Natural killer cell (primary cell): Measurements from ENCODE around the gene DIAPH2. TPM values are rescaled to one million over a fixed set of nuclear protein-coding genes. Genes with fewer than 3 reads are reported as not detected.

Source experiments
- ATAC-seq, 3 donors: fragments of 150-1000 bp in 2 of 3; fragments of 200-7000 bp in 1 of 3; cut with Tn5 transposase; 1 replicate in 1 of 3; 2 replicates in 2 of 3; pipeline ENCODE4 v1.10.0; 2021; ENCODE audit warnings: mild to moderate bottlenecking in 2 of 3, moderate library complexity in 2 of 3
- DNase-seq, 2 donors: peaks; one replicate each; pipeline versions ENCODE4 v3.0.0 to v3.0.0-alpha.2; 2013 to 2021; ENCODE audit warnings: mixed read lengths in 1 of 2
- H3K27ac ChIP-seq: one replicate; pipeline ENCODE4 v1.5.1; 2013; ENCODE audit warnings: mild to moderate bottlenecking, low read length
- H3K27me3 ChIP-seq: one replicate; pipeline ENCODE4 v1.6.1; 2013; ENCODE audit warnings: low read length; ENCODE audit not compliant: control insufficient read depth, insufficient read depth
- H3K36me3 ChIP-seq: one replicate; pipeline ENCODE4 v1.6.1; 2013; ENCODE audit warnings: low read length; ENCODE audit not compliant: control insufficient read depth, insufficient read depth
- H3K4me1 ChIP-seq: one replicate; pipeline ENCODE4 v1.6.1; 2013; ENCODE audit warnings: low read length; ENCODE audit not compliant: control insufficient read depth, insufficient read depth
- H3K4me3 ChIP-seq: one replicate; pipeline ENCODE4 v1.5.1; 2013; ENCODE audit warnings: low read length
- H3K9me3 ChIP-seq: one replicate; pipeline ENCODE4 v1.6.1; 2013; ENCODE audit warnings: low read length; ENCODE audit not compliant: control insufficient read depth, insufficient read depth
- H3K27ac Mint-ChIP-seq, 2 donors: one replicate each; pipeline ENCODE4 v1.8.0; 2022; ENCODE audit warnings: mild to moderate bottlenecking in 2 of 2, mixed read lengths in 2 of 2, moderate library complexity in 1 of 2
- H3K27me3 Mint-ChIP-seq, 2 donors: one replicate each; pipeline ENCODE4 v1.8.0; 2022; ENCODE audit warnings: low read depth in 2 of 2, mixed read lengths in 2 of 2
- H3K36me3 Mint-ChIP-seq: one replicate; pipeline ENCODE4 v1.8.0; 2022; ENCODE audit warnings: mixed read lengths
- H3K4me1 Mint-ChIP-seq, 2 donors: one replicate each; pipeline ENCODE4 v1.8.0; 2022; ENCODE audit warnings: mixed read lengths in 2 of 2
- H3K4me3 Mint-ChIP-seq: one replicate; pipeline ENCODE4 v1.8.0; 2022; ENCODE audit warnings: mild to moderate bottlenecking, moderate library complexity, mixed read lengths
- H3K9me3 Mint-ChIP-seq, 2 donors: one replicate each; pipeline ENCODE4 v1.8.0; 2022; ENCODE audit warnings: mixed read lengths in 2 of 2
- WGBS: methylation state at CpG from one replicate; pipeline ENCODE4 v1.1.7; 2013; ENCODE audit warnings: missing lambda C conversion rate; ENCODE audit not compliant: insufficient coverage; 5-methylcytosine and 5-hydroxymethylcytosine counted together
- intact Hi-C: fragments of 100-400 bp; cut with micrococcal nuclease; formaldehyde crosslinking; loops from one replicate; pipeline ENCODE4 v1.14.2; 2022
- total RNA-seq, 4 donors: library from RNA; stranded (reverse); fragments of 120-200 nt in 1 of 4; gene quantifications; one replicate each; pipeline versions ENCODE4 v1.2.3 to v1.2.4, GENCODE V29; 2013 to 2022
- TF ChIP-seq, protein P1 (sequence below): fragments of 200-600 bp; IDR thresholded peaks from one replicate; pipeline ENCODE4 v1.8.0; 2022; ENCODE audit warnings: antibody characterized with exemption

Gene DIAPH2
- total RNA-seq, 3 donors from 2014 or later (not counting 1 experiment from before 2014, with no cell fraction given), result 17.0 to 18.2 (median 17.0) TPM

GRCh38 chrX:96798982-96799381, 114.3 kb downstream of the DIAPH2 start:
- no peaks in the 10 kb centered on the region for H3K27me3 ChIP-seq
- no peak for DNase-seq
- WGBS, result no CpG with 5 or more reads among the region's 1 CpG
- H3K9me3 Mint-ChIP-seq, result no peaks in the 10 kb centered on the region
- no peaks in the 10 kb centered on the region for H3K4me1 ChIP-seq
- H3K4me1 Mint-ChIP-seq, result peaks cover 0 to 5% of the 10 kb centered on the region in 2 donors
- no peak overlapping the region for H3K27ac Mint-ChIP-seq
- H3K36me3 Mint-ChIP-seq, result no peaks in the 10 kb centered on the region
- no peak overlapping the region for H3K27ac ChIP-seq
- no peaks in the 10 kb centered on the region for H3K27me3 Mint-ChIP-seq
- no peak for ATAC-seq
- intact Hi-C loops, result no loop called here
- H3K4me3 ChIP-seq, result no peak overlapping the region
- H3K36me3 ChIP-seq, result no peaks in the 10 kb centered on the region
- TF ChIP-seq, protein P1, sequence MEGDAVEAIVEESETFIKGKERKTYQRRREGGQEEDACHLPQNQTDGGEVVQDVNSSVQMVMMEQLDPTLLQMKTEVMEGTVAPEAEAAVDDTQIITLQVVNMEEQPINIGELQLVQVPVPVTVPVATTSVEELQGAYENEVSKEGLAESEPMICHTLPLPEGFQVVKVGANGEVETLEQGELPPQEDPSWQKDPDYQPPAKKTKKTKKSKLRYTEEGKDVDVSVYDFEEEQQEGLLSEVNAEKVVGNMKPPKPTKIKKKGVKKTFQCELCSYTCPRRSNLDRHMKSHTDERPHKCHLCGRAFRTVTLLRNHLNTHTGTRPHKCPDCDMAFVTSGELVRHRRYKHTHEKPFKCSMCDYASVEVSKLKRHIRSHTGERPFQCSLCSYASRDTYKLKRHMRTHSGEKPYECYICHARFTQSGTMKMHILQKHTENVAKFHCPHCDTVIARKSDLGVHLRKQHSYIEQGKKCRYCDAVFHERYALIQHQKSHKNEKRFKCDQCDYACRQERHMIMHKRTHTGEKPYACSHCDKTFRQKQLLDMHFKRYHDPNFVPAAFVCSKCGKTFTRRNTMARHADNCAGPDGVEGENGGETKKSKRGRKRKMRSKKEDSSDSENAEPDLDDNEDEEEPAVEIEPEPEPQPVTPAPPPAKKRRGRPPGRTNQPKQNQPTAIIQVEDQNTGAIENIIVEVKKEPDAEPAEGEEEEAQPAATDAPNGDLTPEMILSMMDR, result no peak
- H3K9me3 ChIP-seq, result no peaks in the 10 kb centered on the region
- H3K4me3 Mint-ChIP-seq, result no peak overlapping the region

GRCh38 chrX:96807318-96807717, 122.7 kb downstream of the DIAPH2 start:
- Mint-ChIP-seq H3K27me3 (no peaks in the 10 kb centered on the region), H3K27ac (no peak overlapping the region), H3K36me3 (no peaks in the 10 kb centered on the region), H3K4me3 (no peak overlapping the region), H3K9me3 (no peaks in the 10 kb centered on the region), H3K4me1 (peaks cover 2 to 3% of the 10 kb centered on the region in 2 donors)
- TF ChIP-seq, protein P1, result no peak
- 97% methylated on average over 3 of the region's 4 CpGs for WGBS
- intact Hi-C loops, result no loop called here
- Histone ChIP-seq H3K4me3 (no peak overlapping the region), H3K36me3 (no peaks in the 10 kb centered on the region), H3K9me3 (no peaks in the 10 kb centered on the region), H3K4me1 (no peaks in the 10 kb centered on the region), H3K27me3 (no peaks in the 10 kb centered on the region), H3K27ac (no peak overlapping the region)
- DNase-seq (no peak), ATAC-seq (no peak)

DNA sequence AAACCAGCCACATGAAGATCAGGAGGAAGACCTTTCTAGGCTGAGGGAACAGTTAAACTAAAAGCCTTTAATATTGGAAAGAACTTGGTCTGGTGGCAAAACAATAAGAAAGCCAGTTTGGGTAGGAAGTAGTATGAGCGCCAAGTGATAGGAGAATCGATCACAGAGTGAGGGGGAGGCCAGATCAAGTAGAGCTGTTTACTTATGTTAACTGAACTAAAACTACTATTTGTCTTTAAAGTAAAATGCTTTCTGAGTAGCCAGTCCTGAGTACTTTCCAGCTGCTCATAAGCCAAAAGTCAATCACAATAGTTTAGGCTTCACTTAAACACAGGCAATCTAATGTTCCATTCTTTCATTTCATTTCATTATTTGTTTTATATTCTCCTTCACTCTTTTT, 136.3 kb downstream of the DIAPH2 start:
- H3K36me3 Mint-ChIP-seq, result no peaks in the 10 kb centered on the region
- H3K9me3 ChIP-seq, result no peaks in the 10 kb centered on the region
- no peak overlapping the region for H3K27ac ChIP-seq
- H3K4me3 Mint-ChIP-seq, result no peak overlapping the region
- H3K4me1 Mint-ChIP-seq, result no peaks in the 10 kb centered on the region
- H3K36me3 ChIP-seq, result no peaks in the 10 kb centered on the region
- no peaks in the 10 kb centered on the region for H3K4me1 ChIP-seq
- TF ChIP-seq, protein P1, result no peak
- H3K9me3 Mint-ChIP-seq, result no peaks in the 10 kb centered on the region
- H3K27me3 Mint-ChIP-seq, result no peaks in the 10 kb centered on the region
- no peak overlapping the region for H3K4me3 ChIP-seq
- no peak overlapping the region for H3K27ac Mint-ChIP-seq
- ATAC-seq, result no peak
- H3K27me3 ChIP-seq, result no peaks in the 10 kb centered on the region
- WGBS, result 100% methylated on average over 1 of the region's 2 CpGs
- intact Hi-C loops, result no loop called here
- no peak for DNase-seq

GRCh38 chrX:96824166-96824565, 139.5 kb downstream of the DIAPH2 start:
- H3K4me1 Mint-ChIP-seq, result no peaks in the 10 kb centered on the region

More at GRCh38 chrX:96824166-96824565, 139.5 kb downstream of the DIAPH2 start:
- TF ChIP-seq, protein P1, result no peak
- Mint-ChIP-seq H3K4me3 (no peak overlapping the region), H3K36me3 (no peaks in the 10 kb centered on the region), H3K27me3 (no peaks in the 10 kb centered on the region), H3K9me3 (no peaks in the 10 kb centered on the region), H3K27ac (no peak overlapping the region)
- ATAC-seq (no peak), DNase-seq (no peak)
- 88% methylated on average over 1 of the region's 3 CpGs for WGBS
- no peaks in the 10 kb centered on the region for H3K4me1 ChIP-seq
- H3K9me3 ChIP-seq, result no peaks in the 10 kb centered on the region
- intact Hi-C loops, result no loop called here
- H3K27ac ChIP-seq, result no peak overlapping the region
- H3K4me3 ChIP-seq, result no peak overlapping the region
- no peaks in the 10 kb centered on the region for H3K36me3 ChIP-seq
- no peaks in the 10 kb centered on the region for H3K27me3 ChIP-seq
